Measurements from ENCODE around the gene ACCS. TPM values are rescaled to one million over a fixed set of nuclear protein-coding genes. Genes with fewer than 3 reads are reported as not detected.

The ACCS gene
- polyA plus RNA-seq, 4 donors, result 7.0 to 62.6 (median 30.8) TPM

GRCh38 chr11:44049832-44050231, 16.2 kb upstream of the ACCS start:
- H3K36me3 ChIP-seq (ENCODE audit: control insufficient read depth in 3 of 3, insufficient read depth in 2 of 3, low read depth in 1 of 3, low read length in 3 of 3), result no peaks in the 10 kb centered on the region
- peaks cover 0 to 3% of the 10 kb centered on the region in 2 donors for H3K9me3 ChIP-seq (ENCODE audit: control insufficient read depth in 2 of 2, insufficient read depth in 1 of 2, low read depth in 1 of 2, low read length in 1 of 2)
- H3K4me3 ChIP-seq (ENCODE audit: low read depth in 1 of 3, low read length in 3 of 3), result no peak overlapping the region
- DNase-seq (no peak), FAIRE-seq (no peak)
- H3K4me1 ChIP-seq (ENCODE audit: control insufficient read depth in 3 of 3, insufficient read depth in 2 of 3, low read depth in 1 of 3, low read length in 2 of 3), result no peaks in the 10 kb centered on the region
- no peak overlapping the region for H3K27ac ChIP-seq (ENCODE audit: low read depth in 1 of 3, low read length in 2 of 3)
- 76 to 80% (median 78%) methylated on average over 3 of the region's 3 CpGs for WGBS, 3 donors
- peaks cover 0 to 3% (median 2%) of the 10 kb centered on the region in 3 donors for H3K27me3 ChIP-seq (ENCODE audit: control insufficient read depth in 3 of 3, insufficient read depth in 3 of 3, low read length in 3 of 3)

- no peak for FAIRE-seq
- Histone ChIP-seq H3K27me3 (ENCODE audit: control insufficient read depth in 3 of 3, insufficient read depth in 3 of 3, low read length in 3 of 3) (peaks cover 0 to 3% (median 2%) of the 10 kb centered on the region in 3 donors), H3K36me3 (ENCODE audit: control insufficient read depth in 3 of 3, insufficient read depth in 2 of 3, low read depth in 1 of 3, low read length in 3 of 3) (no peaks in the 10 kb centered on the region), H3K4me1 (ENCODE audit: control insufficient read depth in 3 of 3, insufficient read depth in 2 of 3, low read depth in 1 of 3, low read length in 2 of 3) (no peaks in the 10 kb centered on the region), H3K27ac (ENCODE audit: low read depth in 1 of 3, low read length in 2 of 3) (no peak overlapping the region), H3K4me3 (ENCODE audit: low read depth in 1 of 3, low read length in 3 of 3) (no peak overlapping the region), H3K9me3 (ENCODE audit: control insufficient read depth in 2 of 2, insufficient read depth in 1 of 2, low read depth in 1 of 2, low read length in 1 of 2) (peaks cover 0 to 3% of the 10 kb centered on the region in 2 donors)
- 91 to 94% (median 93%) methylated on average over 4 of the region's 4 CpGs for WGBS, 3 donors
- DNase-seq, result no peak
Observed at GRCh38 chr11:44051171-44051570, 14.9 kb upstream of the ACCS start.

GRCh38 chr11:44057340-44057739, 8.7 kb upstream of the ACCS start:
- Histone ChIP-seq H3K9me3 (ENCODE audit: control insufficient read depth in 2 of 2, insufficient read depth in 1 of 2, low read depth in 1 of 2, low read length in 1 of 2) (no peaks in the 10 kb centered on the region), H3K4me1 (ENCODE audit: control insufficient read depth in 3 of 3, insufficient read depth in 2 of 3, low read depth in 1 of 3, low read length in 2 of 3) (no peaks in the 10 kb centered on the region), H3K27ac (ENCODE audit: low read depth in 1 of 3, low read length in 2 of 3) (no peak overlapping the region), H3K36me3 (ENCODE audit: control insufficient read depth in 3 of 3, insufficient read depth in 2 of 3, low read depth in 1 of 3, low read length in 3 of 3) (no peaks in the 10 kb centered on the region), H3K4me3 (ENCODE audit: low read depth in 1 of 3, low read length in 3 of 3) (no peak overlapping the region), H3K27me3 (ENCODE audit: control insufficient read depth in 3 of 3, insufficient read depth in 3 of 3, low read length in 3 of 3) (no peaks in the 10 kb centered on the region)
- FAIRE-seq (no peak), DNase-seq (no peak)
- 52 to 75% (median 68%) methylated on average over 6 of the region's 6 CpGs for WGBS, 3 donors

GRCh38 chr11:44058275-44058674, 7.8 kb upstream of the ACCS start:
- Histone ChIP-seq H3K4me3 (ENCODE audit: low read depth in 1 of 3, low read length in 3 of 3) (no peak overlapping the region), H3K27ac (ENCODE audit: low read depth in 1 of 3, low read length in 2 of 3) (no peak overlapping the region), H3K27me3 (ENCODE audit: control insufficient read depth in 3 of 3, insufficient read depth in 3 of 3, low read length in 3 of 3) (no peaks in the 10 kb centered on the region), H3K36me3 (ENCODE audit: control insufficient read depth in 3 of 3, insufficient read depth in 2 of 3, low read depth in 1 of 3, low read length in 3 of 3) (no peaks in the 10 kb centered on the region), H3K4me1 (ENCODE audit: control insufficient read depth in 3 of 3, insufficient read depth in 2 of 3, low read depth in 1 of 3, low read length in 2 of 3) (no peaks in the 10 kb centered on the region), H3K9me3 (ENCODE audit: control insufficient read depth in 2 of 2, insufficient read depth in 1 of 2, low read depth in 1 of 2, low read length in 1 of 2) (no peaks in the 10 kb centered on the region)
- no peak for DNase-seq
- FAIRE-seq, result no peak
- 83 to 90% (median 88%) methylated on average over 6 of the region's 6 CpGs for WGBS, 3 donors

GRCh38 chr11:44065161-44065661, 859 bp upstream of the ACCS start:
- no peak for FAIRE-seq
- Histone ChIP-seq H3K27me3 (ENCODE audit: control insufficient read depth in 3 of 3, insufficient read depth in 3 of 3, low read length in 3 of 3) (no peaks in the 10 kb centered on the region), H3K4me1 (ENCODE audit: control insufficient read depth in 3 of 3, insufficient read depth in 2 of 3, low read depth in 1 of 3, low read length in 2 of 3) (peaks cover 4 to 13% (median 5%) of the 10 kb centered on the region in 3 donors), H3K36me3 (ENCODE audit: control insufficient read depth in 3 of 3, insufficient read depth in 2 of 3, low read depth in 1 of 3, low read length in 3 of 3) (peaks cover 0 to 6% (median 0%) of the 10 kb centered on the region in 3 donors), H3K9me3 (ENCODE audit: control insufficient read depth in 2 of 2, insufficient read depth in 1 of 2, low read depth in 1 of 2, low read length in 1 of 2) (no peaks in the 10 kb centered on the region), H3K27ac (ENCODE audit: low read depth in 1 of 3, low read length in 2 of 3) (peak overlapping the region in 1 of 3 donors; percentile 94), H3K4me3 (ENCODE audit: low read depth in 1 of 3, low read length in 3 of 3) (no peak overlapping the region)
- peak; percentile 11 to 14 for DNase-seq
- WGBS, 3 donors, result 22 to 61% (median 51%) methylated on average over 4 of the region's 4 CpGs

GRCh38 chr11:44066732-44067141, 667 bp downstream of the ACCS start:
- no peaks in the 10 kb centered on the region for H3K27me3 ChIP-seq (ENCODE audit: control insufficient read depth in 3 of 3, insufficient read depth in 3 of 3, low read length in 3 of 3)
- H3K27ac ChIP-seq (ENCODE audit: low read depth in 1 of 3, low read length in 2 of 3), result peak overlapping the region; percentile 79 to 94 (median 86)
- peaks cover 4 to 13% (median 5%) of the 10 kb centered on the region in 3 donors for H3K4me1 ChIP-seq (ENCODE audit: control insufficient read depth in 3 of 3, insufficient read depth in 2 of 3, low read depth in 1 of 3, low read length in 2 of 3)
- FAIRE-seq (no peak), DNase-seq (peak; percentile 82 to 91)
- peaks cover 0 to 15% (median 0%) of the 10 kb centered on the region in 3 donors for H3K36me3 ChIP-seq (ENCODE audit: control insufficient read depth in 3 of 3, insufficient read depth in 2 of 3, low read depth in 1 of 3, low read length in 3 of 3)
- H3K9me3 ChIP-seq (ENCODE audit: control insufficient read depth in 2 of 2, insufficient read depth in 1 of 2, low read depth in 1 of 2, low read length in 1 of 2), result no peaks in the 10 kb centered on the region
- 11 to 24% (median 16%) methylated on average over 10 of the region's 10 CpGs for WGBS, 3 donors
- peak overlapping the region; percentile 49 to 92 (median 83) for H3K4me3 ChIP-seq (ENCODE audit: low read depth in 1 of 3, low read length in 3 of 3)

- Histone ChIP-seq H3K27me3 (ENCODE audit: control insufficient read depth in 3 of 3, insufficient read depth in 3 of 3, low read length in 3 of 3) (no peaks in the 10 kb centered on the region), H3K27ac (ENCODE audit: low read depth in 1 of 3, low read length in 2 of 3) (peak overlapping the region in 1 of 3 donors; percentile 86), H3K4me3 (ENCODE audit: low read depth in 1 of 3, low read length in 3 of 3) (peak overlapping the region in 1 of 3 donors; percentile 92), H3K36me3 (ENCODE audit: control insufficient read depth in 3 of 3, insufficient read depth in 2 of 3, low read depth in 1 of 3, low read length in 3 of 3) (peaks cover 0 to 17% (median 0%) of the 10 kb centered on the region in 3 donors), H3K4me1 (ENCODE audit: control insufficient read depth in 3 of 3, insufficient read depth in 2 of 3, low read depth in 1 of 3, low read length in 2 of 3) (peaks cover 4 to 13% (median 5%) of the 10 kb centered on the region in 3 donors), H3K9me3 (ENCODE audit: control insufficient read depth in 2 of 2, insufficient read depth in 1 of 2, low read depth in 1 of 2, low read length in 1 of 2) (no peaks in the 10 kb centered on the region)
- FAIRE-seq, result no peak
- 70 to 80% (median 71%) methylated on average over 5 of the region's 5 CpGs for WGBS, 3 donors
- no peak for DNase-seq
Observed at GRCh38 chr11:44067266-44067665, 1.2 kb downstream of the ACCS start.

GRCh38 chr11:44068180-44068579, 2.1 kb downstream of the ACCS start:
- H3K4me3 ChIP-seq (ENCODE audit: low read depth in 1 of 3, low read length in 3 of 3), result no peak overlapping the region
- no peak overlapping the region for H3K27ac ChIP-seq (ENCODE audit: low read depth in 1 of 3, low read length in 2 of 3)
- FAIRE-seq (no peak), DNase-seq (no peak)
- WGBS, 3 donors, result 97 to 100% (median 98%) methylated on average over 2 of the region's 2 CpGs
- H3K4me1 ChIP-seq (ENCODE audit: control insufficient read depth in 3 of 3, insufficient read depth in 2 of 3, low read depth in 1 of 3, low read length in 2 of 3), result peaks cover 4 to 13% (median 5%) of the 10 kb centered on the region in 3 donors
- no peaks in the 10 kb centered on the region for H3K27me3 ChIP-seq (ENCODE audit: control insufficient read depth in 3 of 3, insufficient read depth in 3 of 3, low read length in 3 of 3)
- H3K9me3 ChIP-seq (ENCODE audit: control insufficient read depth in 2 of 2, insufficient read depth in 1 of 2, low read depth in 1 of 2, low read length in 1 of 2), result no peaks in the 10 kb centered on the region
- H3K36me3 ChIP-seq (ENCODE audit: control insufficient read depth in 3 of 3, insufficient read depth in 2 of 3, low read depth in 1 of 3, low read length in 3 of 3), result peaks cover 0 to 19% (median 0%) of the 10 kb centered on the region in 3 donors

GRCh38 chr11:44071157-44071556, 5.1 kb downstream of the ACCS start:
- no peak for FAIRE-seq
- H3K27ac ChIP-seq (ENCODE audit: low read depth in 1 of 3, low read length in 2 of 3), result no peak overlapping the region
- H3K36me3 ChIP-seq (ENCODE audit: control insufficient read depth in 3 of 3, insufficient read depth in 2 of 3, low read depth in 1 of 3, low read length in 3 of 3), result peaks cover 0 to 43% (median 0%) of the 10 kb centered on the region in 3 donors
- H3K4me1 ChIP-seq (ENCODE audit: control insufficient read depth in 3 of 3, insufficient read depth in 2 of 3, low read depth in 1 of 3, low read length in 2 of 3), result peaks cover 4 to 5% (median 5%) of the 10 kb centered on the region in 3 donors
- H3K4me3 ChIP-seq (ENCODE audit: low read depth in 1 of 3, low read length in 3 of 3), result no peak overlapping the region
- H3K9me3 ChIP-seq (ENCODE audit: control insufficient read depth in 2 of 2, insufficient read depth in 1 of 2, low read depth in 1 of 2, low read length in 1 of 2), result no peaks in the 10 kb centered on the region
- 79 to 96% (median 80%) methylated on average over 3 of the region's 3 CpGs for WGBS, 3 donors
- no peaks in the 10 kb centered on the region for H3K27me3 ChIP-seq (ENCODE audit: control insufficient read depth in 3 of 3, insufficient read depth in 3 of 3, low read length in 3 of 3)
- DNase-seq, result no peak
